ENCODE results near the gene NRG2.

Gene NRG2

GRCh38 chr5:139911425-139912120 is 131.5 kb downstream of the NRG2 start:
- Histone ChIP-seq H3K9me3 (ENCODE audit: insufficient read depth, low read depth, low read length) (no peaks in the 10 kb centered on the region), H3K4me1 (ENCODE audit: insufficient read depth, low read length) (peaks cover 7% of the 10 kb centered on the region; the same call in 1 of the 2 replicates), H3K4me3 (ENCODE audit: low read length) (no peak overlapping the region), H3K27ac (ENCODE audit: low read length) (no peak overlapping the region), H3K9ac (ENCODE audit: low read depth, low read length) (no peak overlapping the region), H3K27me3 (ENCODE audit: insufficient read depth, low read length) (peaks cover 27% of the 10 kb centered on the region), H3K36me3 (ENCODE audit: insufficient read depth, low read depth, low read length) (no peaks in the 10 kb centered on the region)

GRCh38 chr5:139910901-139911300 is 132.2 kb downstream of the NRG2 start:
- Histone ChIP-seq H3K27me3 (ENCODE audit: insufficient read depth, low read length) (peaks cover 34% of the 10 kb centered on the region), H3K9me3 (ENCODE audit: insufficient read depth, low read depth, low read length) (no peaks in the 10 kb centered on the region), H3K4me3 (ENCODE audit: low read length) (no peak overlapping the region), H3K9ac (ENCODE audit: low read depth, low read length) (no peak overlapping the region), H3K27ac (ENCODE audit: low read length) (no peak overlapping the region), H3K36me3 (ENCODE audit: insufficient read depth, low read depth, low read length) (no peaks in the 10 kb centered on the region), H3K4me1 (ENCODE audit: insufficient read depth, low read length) (peaks cover 3% of the 10 kb centered on the region; the same call in 1 of the 2 replicates)

GRCh38 chr5:139910036-139910435 is 133.1 kb downstream of the NRG2 start:
- no peak overlapping the region for H3K27ac ChIP-seq (ENCODE audit: low read length)
- no peak overlapping the region for H3K9ac ChIP-seq (ENCODE audit: low read depth, low read length)
- peaks cover 42% of the 10 kb centered on the region for H3K27me3 ChIP-seq (ENCODE audit: insufficient read depth, low read length)
- no peaks in the 10 kb centered on the region for H3K9me3 ChIP-seq (ENCODE audit: insufficient read depth, low read depth, low read length)
- no peaks in the 10 kb centered on the region for H3K36me3 ChIP-seq (ENCODE audit: insufficient read depth, low read depth, low read length)
- 0 out of 2 replicates have a peak, but pooled peaks cover 2% of the 10 kb centered on the region for H3K4me1 ChIP-seq (ENCODE audit: insufficient read depth, low read length)
- H3K4me3 ChIP-seq (ENCODE audit: low read length): no peak overlapping the region

- no peak overlapping the region for H3K27ac ChIP-seq (ENCODE audit: low read length)
- H3K9me3 ChIP-seq (ENCODE audit: insufficient read depth, low read depth, low read length): no peaks in the 10 kb centered on the region
- H3K9ac ChIP-seq (ENCODE audit: low read depth, low read length): no peak overlapping the region
- no peaks in the 10 kb centered on the region for H3K36me3 ChIP-seq (ENCODE audit: insufficient read depth, low read depth, low read length)
- no peak overlapping the region for H3K4me3 ChIP-seq (ENCODE audit: low read length)
- H3K27me3 ChIP-seq (ENCODE audit: insufficient read depth, low read length): peaks cover 55% of the 10 kb centered on the region
- 0 out of 2 replicates have a peak, but pooled peaks cover 2% of the 10 kb centered on the region for H3K4me1 ChIP-seq (ENCODE audit: insufficient read depth, low read length)
Observed at GRCh38 chr5:139908749-139909148, 134.3 kb downstream of the NRG2 start.

- H3K4me3 ChIP-seq (ENCODE audit: low read length): no peak overlapping the region
- peaks cover 76% of the 10 kb centered on the region for H3K27me3 ChIP-seq (ENCODE audit: insufficient read depth, low read length)
- H3K4me1 ChIP-seq (ENCODE audit: insufficient read depth, low read length): 0 out of 2 replicates have a peak, but pooled peaks cover 2% of the 10 kb centered on the region
- no peak overlapping the region for H3K9ac ChIP-seq (ENCODE audit: low read depth, low read length)
- H3K36me3 ChIP-seq (ENCODE audit: insufficient read depth, low read depth, low read length): no peaks in the 10 kb centered on the region
- H3K9me3 ChIP-seq (ENCODE audit: insufficient read depth, low read depth, low read length): no peaks in the 10 kb centered on the region
- no peak overlapping the region for H3K27ac ChIP-seq (ENCODE audit: low read length)
Observed at GRCh38 chr5:139906661-139907060, 136.4 kb downstream of the NRG2 start.

- Histone ChIP-seq H3K27me3 (ENCODE audit: insufficient read depth, low read length) (peaks cover 89% of the 10 kb centered on the region), H3K4me3 (ENCODE audit: low read length) (peak overlapping the region; percentile 70), H3K9ac (ENCODE audit: low read depth, low read length) (no peak overlapping the region), H3K4me1 (ENCODE audit: insufficient read depth, low read length) (0 out of 2 replicates have a peak, but pooled peaks cover 2% of the 10 kb centered on the region), H3K9me3 (ENCODE audit: insufficient read depth, low read depth, low read length) (no peaks in the 10 kb centered on the region), H3K27ac (ENCODE audit: low read length) (no peak overlapping the region), H3K36me3 (ENCODE audit: insufficient read depth, low read depth, low read length) (no peaks in the 10 kb centered on the region)
Observed at GRCh38 chr5:139904816-139905661, 138.1 kb downstream of the NRG2 start.

GRCh38 chr5:139904566-139904815 is 138.6 kb downstream of the NRG2 start:
- Histone ChIP-seq H3K27me3 (ENCODE audit: insufficient read depth, low read length) (peaks cover 92% of the 10 kb centered on the region), H3K4me3 (ENCODE audit: low read length) (peak overlapping the region; percentile 70), H3K36me3 (ENCODE audit: insufficient read depth, low read depth, low read length) (no peaks in the 10 kb centered on the region), H3K9ac (ENCODE audit: low read depth, low read length) (no peak overlapping the region), H3K9me3 (ENCODE audit: insufficient read depth, low read depth, low read length) (no peaks in the 10 kb centered on the region), H3K27ac (ENCODE audit: low read length) (no peak overlapping the region), H3K4me1 (ENCODE audit: insufficient read depth, low read length) (0 out of 2 replicates have a peak, but pooled peaks cover 2% of the 10 kb centered on the region)

GRCh38 chr5:139903795-139904565 is 139.1 kb downstream of the NRG2 start:
- Histone ChIP-seq H3K4me1 (ENCODE audit: insufficient read depth, low read length) (0 out of 2 replicates have a peak, but pooled peaks cover 2% of the 10 kb centered on the region), H3K27me3 (ENCODE audit: insufficient read depth, low read length) (peaks cover 97% of the 10 kb centered on the region), H3K9me3 (ENCODE audit: insufficient read depth, low read depth, low read length) (no peaks in the 10 kb centered on the region), H3K9ac (ENCODE audit: low read depth, low read length) (no peak overlapping the region), H3K4me3 (ENCODE audit: low read length) (peak overlapping the region; percentile 70), H3K27ac (ENCODE audit: low read length) (no peak overlapping the region), H3K36me3 (ENCODE audit: insufficient read depth, low read depth, low read length) (no peaks in the 10 kb centered on the region)

GRCh38 chr5:139903450-139903794 is 139.7 kb downstream of the NRG2 start:
- Histone ChIP-seq H3K27ac (ENCODE audit: low read length) (no peak overlapping the region), H3K27me3 (ENCODE audit: insufficient read depth, low read length) (peaks cover 100% of the 10 kb centered on the region), H3K9ac (ENCODE audit: low read depth, low read length) (no peak overlapping the region), H3K4me1 (ENCODE audit: insufficient read depth, low read length) (0 out of 2 replicates have a peak, but pooled peaks cover 2% of the 10 kb centered on the region), H3K4me3 (ENCODE audit: low read length) (peak overlapping the region; percentile 70), H3K36me3 (ENCODE audit: insufficient read depth, low read depth, low read length) (no peaks in the 10 kb centered on the region), H3K9me3 (ENCODE audit: insufficient read depth, low read depth, low read length) (no peaks in the 10 kb centered on the region)

- peaks cover 98% of the 10 kb centered on the region for H3K27me3 ChIP-seq (ENCODE audit: insufficient read depth, low read length)
- no peak overlapping the region for H3K4me3 ChIP-seq (ENCODE audit: low read length)
- no peak overlapping the region for H3K9ac ChIP-seq (ENCODE audit: low read depth, low read length)
- no peak overlapping the region for H3K27ac ChIP-seq (ENCODE audit: low read length)
- no peaks in the 10 kb centered on the region for H3K36me3 ChIP-seq (ENCODE audit: insufficient read depth, low read depth, low read length)
- H3K9me3 ChIP-seq (ENCODE audit: insufficient read depth, low read depth, low read length): no peaks in the 10 kb centered on the region
- H3K4me1 ChIP-seq (ENCODE audit: insufficient read depth, low read length): 0 out of 2 replicates have a peak, but pooled peaks cover 2% of the 10 kb centered on the region
Observed at GRCh38 chr5:139901986-139902385, 141.1 kb downstream of the NRG2 start.

GRCh38 chr5:139901251-139901575 is 141.9 kb downstream of the NRG2 start:
- H3K27me3 ChIP-seq (ENCODE audit: insufficient read depth, low read length): peaks cover 93% of the 10 kb centered on the region

More at GRCh38 chr5:139901251-139901575, 141.9 kb downstream of the NRG2 start:
- Histone ChIP-seq H3K4me3 (ENCODE audit: low read length) (no peak overlapping the region), H3K36me3 (ENCODE audit: insufficient read depth, low read depth, low read length) (no peaks in the 10 kb centered on the region), H3K9ac (ENCODE audit: low read depth, low read length) (no peak overlapping the region), H3K4me1 (ENCODE audit: insufficient read depth, low read length) (0 out of 2 replicates have a peak, but pooled peaks cover 2% of the 10 kb centered on the region), H3K9me3 (ENCODE audit: insufficient read depth, low read depth, low read length) (no peaks in the 10 kb centered on the region), H3K27ac (ENCODE audit: low read length) (no peak overlapping the region)
